Mesodermal cell (in vitro differentiated cells): Measurements from ENCODE around the gene GRPEL2.
"Not testable (repeated sequence)": the region's sequence is repeated elsewhere in the genome, so short reads cannot be mapped to it uniquely, and the experiment has no call there.

Experiments
- H3K27ac ChIP-seq: 2 replicates; pipeline ENCODE4 v1.7.0; 2013; ENCODE audit warnings: mild to moderate bottlenecking, low read depth, low read length, moderate library complexity; ENCODE audit not compliant: severe bottlenecking
- H3K36me3 ChIP-seq: 2 replicates; pipeline ENCODE4 v1.7.1; 2013; ENCODE audit warnings: mild to moderate bottlenecking, low read length, moderate library complexity; ENCODE audit not compliant: control insufficient read depth, insufficient read depth
- H3K4me1 ChIP-seq: one replicate; pipeline ENCODE4 v1.7.1; 2013; ENCODE audit warnings: mild to moderate bottlenecking, low read length; ENCODE audit not compliant: insufficient read depth, control insufficient read depth, poor library complexity, severe bottlenecking
- H3K4me3 ChIP-seq: 2 replicates; pipeline ENCODE4 v1.7.0; 2013; ENCODE audit warnings: low read length, control low read depth, mild to moderate bottlenecking; ENCODE audit not compliant: insufficient read depth, poor library complexity, severe bottlenecking; ENCODE audit errors: extremely low read depth
- H3K9me3 ChIP-seq: 2 replicates; pipeline ENCODE4 v1.7.1; 2013; ENCODE audit warnings: mild to moderate bottlenecking, low read length, moderate library complexity; ENCODE audit not compliant: control insufficient read depth
- WGBS, 2 experiments: methylation state at CpG; one replicate each; pipeline ENCODE4 v1.1.5; 2013; ENCODE audit warnings: missing lambda C conversion rate in 2 of 2; ENCODE audit not compliant: insufficient coverage in 2 of 2; 5-methylcytosine and 5-hydroxymethylcytosine counted together

The GRPEL2 gene

GRCh38 chr5:149398747-149399266 lies 53.5 kb downstream of the GRPEL2 start:
- H3K4me3 ChIP-seq, H3K27ac ChIP-seq, H3K36me3 ChIP-seq, H3K9me3 ChIP-seq: not testable (repeated sequence)
- peaks cover 28% of the 10 kb centered on the region for H3K4me1 ChIP-seq
- WGBS, 2 experiments: 87 to 88% methylated on average over 3 to 6 of the region's 7 CpGs

- Histone ChIP-seq H3K27ac (peak overlapping the region; percentile 60), H3K4me1 (peaks cover 38% of the 10 kb centered on the region), H3K4me3 (no peak overlapping the region), H3K36me3 (no peaks in the 10 kb centered on the region), H3K9me3 (no peaks in the 10 kb centered on the region)
These were observed 54.5 kb downstream of the GRPEL2 start for GRCh38 chr5:149399775-149400174.

- peak overlapping the region; percentile 60 for H3K27ac ChIP-seq
- no peaks in the 10 kb centered on the region for H3K36me3 ChIP-seq
- no peak overlapping the region for H3K4me3 ChIP-seq
- 76 to 77% methylated on average over 4 to 5 of the region's 6 CpGs for WGBS, 2 experiments
- H3K9me3 ChIP-seq: no peaks in the 10 kb centered on the region
- H3K4me1 ChIP-seq: peaks cover 43% of the 10 kb centered on the region
These were observed 55.0 kb downstream of the GRPEL2 start for GRCh38 chr5:149400304-149400703.

- no peaks in the 10 kb centered on the region for H3K36me3 ChIP-seq
- H3K4me1 ChIP-seq: peaks cover 51% of the 10 kb centered on the region
- 100% methylated on average over 1 of the region's 2 CpGs for WGBS, 2 experiments
- H3K9me3 ChIP-seq: no peaks in the 10 kb centered on the region
- H3K27ac ChIP-seq: no peak overlapping the region
- H3K4me3 ChIP-seq: no peak overlapping the region
These were observed 55.8 kb downstream of the GRPEL2 start for GRCh38 chr5:149401051-149401450.

- Histone ChIP-seq H3K4me3 (no peak overlapping the region), H3K36me3 (no peaks in the 10 kb centered on the region), H3K9me3 (no peaks in the 10 kb centered on the region), H3K4me1 (peaks cover 61% of the 10 kb centered on the region), H3K27ac (no peak overlapping the region)
- 86% methylated on average over 1 of the region's 3 CpGs; no CpG with 5 or more reads in 1 of the 2 experiments for WGBS, 2 experiments
These were observed 57.0 kb downstream of the GRPEL2 start for GRCh38 chr5:149402291-149402690.
